NCI-H2196 treated with DMSO at 0.1 percent for 48 hours (cell line): ENCODE data around the gene ISG20L2.

Experiments
- DNase-seq: peaks from one replicate; lab custom pipeline; 2025; ENCODE audit not compliant: unreplicated experiment; lab: John Stamatoyannopoulos, UW

Gene ISG20L2

DNA sequence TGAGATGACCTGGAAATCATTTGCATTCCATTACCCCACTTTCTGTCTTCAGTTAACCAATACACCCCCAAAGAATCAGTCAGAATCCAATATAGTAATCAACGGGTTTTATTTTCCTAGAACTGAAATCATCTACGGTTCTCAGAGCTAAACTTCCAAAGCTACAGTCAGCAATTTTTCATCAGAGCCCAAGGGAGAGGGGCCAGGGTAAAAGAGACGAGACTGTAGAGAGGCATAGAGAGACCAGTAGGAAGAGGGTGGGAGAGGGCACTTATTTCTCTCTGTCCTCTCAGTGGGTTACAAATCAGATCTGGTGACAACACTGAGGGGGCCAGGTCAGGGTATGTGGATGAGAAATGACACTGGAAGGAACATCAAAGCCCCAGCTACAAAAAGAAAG lies 13.5 kb upstream of the ISG20L2 start:
- DNase-seq, result no peak

DNA sequence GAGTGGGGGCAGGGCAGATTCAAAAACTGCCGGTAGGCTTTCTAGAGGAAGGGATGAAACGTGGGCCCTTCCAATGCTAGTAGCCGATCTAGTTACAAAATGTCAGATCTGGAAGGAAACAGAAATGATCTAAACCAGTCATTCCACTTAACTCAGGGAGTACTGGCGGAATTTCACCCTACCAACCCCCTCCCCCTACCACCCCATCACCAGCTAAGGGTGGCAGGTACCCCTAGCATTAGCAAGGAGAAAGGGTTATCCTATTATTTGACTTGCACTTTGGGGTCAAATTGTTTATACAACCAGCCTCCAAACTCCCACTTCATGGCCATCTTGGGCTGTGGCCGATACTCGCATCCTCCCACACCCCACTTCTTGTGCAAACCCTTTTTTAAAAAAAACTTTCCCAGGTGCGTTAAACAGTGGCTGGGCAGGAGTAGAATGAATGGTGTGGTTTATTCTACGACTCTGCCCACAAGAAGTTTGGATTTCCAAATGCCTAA lies 13.0 kb upstream of the ISG20L2 start:
- no peak for DNase-seq

DNA sequence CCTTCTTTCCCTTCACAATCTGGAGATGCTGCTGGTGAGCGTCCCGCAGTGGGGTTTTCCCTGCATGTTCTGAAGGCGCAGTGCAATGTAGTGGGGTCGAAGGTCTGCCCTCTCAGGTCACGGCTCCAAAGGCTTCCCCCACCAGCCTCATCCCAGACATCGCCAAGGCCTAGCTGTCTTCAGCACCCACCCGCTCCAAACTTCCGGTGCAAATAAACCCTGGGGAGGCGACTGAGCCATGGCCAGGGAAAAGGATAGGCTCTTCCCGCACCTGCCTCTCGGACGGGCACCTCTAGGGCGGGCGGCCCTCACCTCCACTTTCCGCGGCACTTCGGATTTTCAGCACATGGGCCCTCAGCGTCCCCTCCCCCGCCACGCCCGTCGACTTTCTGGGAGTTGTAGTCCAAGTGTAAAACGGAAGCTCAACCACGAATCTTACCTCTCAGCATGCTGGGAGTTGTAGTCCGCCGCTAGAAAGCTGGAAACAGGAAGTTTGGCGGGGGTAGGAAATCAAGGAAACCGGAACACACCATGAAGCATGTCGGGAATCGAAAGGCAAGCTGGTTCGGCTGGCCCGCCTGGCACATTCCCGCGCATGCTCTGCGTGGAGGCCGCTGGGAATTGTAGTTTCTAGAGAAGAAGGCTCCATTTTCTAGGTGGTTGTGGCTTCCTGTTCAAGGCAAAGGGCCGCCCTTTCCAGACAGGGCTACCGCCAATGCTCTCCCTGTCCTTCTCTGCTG lies 12.3 kb upstream of the ISG20L2 start, which contains the start of gene MRPL24:
Gene MRPL24, minus strand, starts transcription at position 348 of the 740 bp plus-strand sequence. CDS start 2,384 bp downstream, outside the sequence.
- DNase-seq, result peak; percentile 100

DNA sequence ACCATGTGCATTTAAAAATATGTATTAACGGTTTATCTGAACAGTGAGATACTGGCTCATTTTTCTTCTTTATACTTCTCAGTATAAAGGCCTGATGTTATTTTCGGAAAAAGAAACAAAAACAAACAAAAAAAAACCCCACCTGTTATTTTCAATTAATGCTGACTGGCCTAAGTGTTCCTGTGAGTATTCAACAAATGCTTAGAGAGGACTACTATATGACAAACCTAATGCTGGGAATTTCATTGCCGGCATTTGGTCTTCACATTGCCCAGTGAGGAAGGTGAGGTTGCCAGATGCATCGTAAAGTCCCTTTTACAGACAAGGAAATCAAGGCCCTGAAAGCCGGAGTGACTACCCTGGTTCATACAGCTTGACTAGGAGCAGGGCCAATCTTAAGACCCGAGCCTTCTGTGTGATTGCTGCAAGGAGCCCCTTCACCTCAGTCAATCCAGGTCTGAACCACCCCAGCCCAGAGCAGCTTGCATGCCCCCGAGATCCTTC lies 11.7 kb upstream of the ISG20L2 start:
- no peak for DNase-seq

DNA sequence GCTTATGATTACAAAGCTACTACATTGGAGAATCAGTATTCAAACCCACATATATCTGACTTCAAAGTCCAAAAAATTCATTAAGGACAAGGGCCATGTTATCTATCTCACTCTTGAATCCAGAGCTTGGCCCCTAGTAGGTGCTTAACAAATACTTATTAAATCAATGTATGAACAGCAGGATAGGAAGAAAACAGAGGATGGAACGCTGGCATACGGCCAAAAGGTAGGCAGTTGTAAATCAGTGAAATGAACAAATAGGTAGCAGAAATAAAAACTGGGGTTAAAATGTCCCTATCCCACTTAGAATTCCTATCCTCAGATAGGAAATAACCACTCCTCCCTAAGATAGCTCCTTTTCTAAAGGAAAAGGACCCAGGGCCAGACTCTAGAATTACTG lies 10.3 kb upstream of the ISG20L2 start:
- DNase-seq, result no peak

DNA sequence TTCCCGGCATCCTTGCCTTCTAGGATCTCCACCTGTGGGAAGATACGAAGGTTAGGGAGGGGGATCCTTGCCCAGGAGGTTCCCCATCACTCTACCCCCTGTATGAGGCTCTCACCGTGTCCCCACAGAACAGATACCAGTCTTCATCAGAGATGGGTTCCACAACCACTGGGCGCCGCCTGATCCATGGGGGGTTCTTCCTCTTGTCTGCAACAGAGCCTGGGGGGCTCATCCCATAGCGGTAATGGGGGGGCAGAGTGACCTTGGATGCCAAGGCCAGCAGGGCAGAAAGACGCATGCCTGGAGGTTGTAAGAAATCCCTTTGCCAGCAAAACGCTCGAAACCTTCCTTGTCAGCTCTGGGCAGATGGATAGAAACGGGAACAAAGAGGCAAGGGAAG lies 9.8 kb upstream of the ISG20L2 start:
- no peak for DNase-seq

DNA sequence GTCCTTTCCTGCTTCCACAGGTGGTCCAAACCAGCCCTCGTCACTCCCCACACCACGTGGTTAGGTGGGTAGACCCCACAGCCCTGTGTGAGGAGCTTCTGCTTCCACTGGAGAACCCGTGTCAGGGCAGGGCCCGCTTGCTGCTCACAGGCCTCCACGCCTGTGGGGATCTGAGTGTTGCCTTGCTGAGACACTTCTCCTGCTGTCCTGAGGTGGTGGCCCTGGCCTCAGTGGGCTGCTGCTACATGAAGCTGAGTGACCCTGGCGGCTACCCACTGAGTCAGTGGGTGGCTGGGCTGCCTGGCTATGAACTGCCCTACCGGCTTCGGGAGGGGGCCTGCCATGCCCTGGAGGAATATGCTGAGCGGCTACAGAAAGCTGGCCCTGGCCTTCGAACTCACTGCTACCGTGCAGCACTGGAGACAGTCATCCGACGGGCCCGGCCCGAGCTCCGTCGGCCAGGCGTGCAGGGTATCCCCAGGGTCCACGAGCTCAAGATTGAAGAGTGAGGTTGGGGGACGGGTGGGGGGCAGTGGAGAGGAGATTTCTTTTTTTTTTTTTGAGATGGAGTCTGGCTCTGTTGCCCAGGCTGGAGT lies 5.5 kb upstream of the ISG20L2 start:
- DNase-seq, result no peak

DNA sequence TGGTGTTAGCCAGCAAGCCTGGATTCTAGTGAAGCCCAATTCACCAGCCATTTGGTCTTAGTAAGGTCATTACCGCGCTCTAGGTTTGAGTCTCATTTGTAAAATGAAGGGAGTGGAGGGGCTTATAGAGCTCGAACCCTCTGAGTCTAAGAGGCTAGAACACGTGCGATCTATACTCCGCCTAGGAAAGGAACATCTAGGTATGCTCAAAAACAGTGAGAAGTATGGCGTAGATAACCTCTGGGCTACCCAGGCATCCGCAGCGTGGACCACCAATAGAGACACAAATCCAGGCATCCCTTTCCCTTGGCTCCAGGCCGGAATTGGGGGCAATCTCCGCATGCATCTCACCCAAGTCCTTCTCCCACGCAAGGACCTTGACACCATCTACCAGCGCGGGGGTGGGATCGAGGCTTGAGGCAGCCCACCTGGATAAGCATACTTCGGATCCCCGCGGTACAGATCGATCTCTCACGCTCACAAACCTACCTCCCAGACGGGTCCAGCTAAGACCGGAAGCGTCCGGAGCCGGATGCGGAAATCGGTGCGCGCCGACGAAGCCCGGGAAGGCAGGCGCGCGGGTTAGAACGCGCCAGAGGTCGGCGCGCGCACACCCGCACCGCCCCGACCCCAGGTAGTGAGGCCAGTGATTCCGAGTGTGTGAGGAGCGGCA lies 504 bp downstream of the ISG20L2 start, which contains the start of gene METTL25B:
Gene METTL25B, plus strand, starts transcription at position 544 of the 673 bp plus-strand sequence. CDS start 636 bp downstream, outside the sequence.
- peak; percentile 77 for DNase-seq

DNA sequence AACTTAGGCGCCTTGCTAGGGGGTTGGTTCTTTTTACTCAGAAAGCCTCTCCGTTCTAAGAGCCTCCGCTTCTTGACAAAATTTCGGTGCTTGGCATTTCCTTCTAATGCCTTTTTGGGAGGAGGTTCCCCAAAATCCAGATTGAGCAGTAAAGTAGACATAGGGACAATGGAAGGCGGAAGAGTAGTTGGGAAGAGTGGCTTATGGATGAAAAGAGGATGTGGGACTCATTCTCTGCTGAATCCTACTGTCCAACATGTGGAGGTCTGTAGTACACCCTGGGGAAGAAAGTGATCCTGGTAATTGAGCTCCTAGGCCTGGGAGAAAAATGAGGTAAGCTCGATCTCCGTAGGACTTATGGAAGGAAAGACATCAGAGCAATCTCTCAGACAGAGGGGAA lies 1.1 kb downstream of the ISG20L2 start:
- no peak for DNase-seq

DNA sequence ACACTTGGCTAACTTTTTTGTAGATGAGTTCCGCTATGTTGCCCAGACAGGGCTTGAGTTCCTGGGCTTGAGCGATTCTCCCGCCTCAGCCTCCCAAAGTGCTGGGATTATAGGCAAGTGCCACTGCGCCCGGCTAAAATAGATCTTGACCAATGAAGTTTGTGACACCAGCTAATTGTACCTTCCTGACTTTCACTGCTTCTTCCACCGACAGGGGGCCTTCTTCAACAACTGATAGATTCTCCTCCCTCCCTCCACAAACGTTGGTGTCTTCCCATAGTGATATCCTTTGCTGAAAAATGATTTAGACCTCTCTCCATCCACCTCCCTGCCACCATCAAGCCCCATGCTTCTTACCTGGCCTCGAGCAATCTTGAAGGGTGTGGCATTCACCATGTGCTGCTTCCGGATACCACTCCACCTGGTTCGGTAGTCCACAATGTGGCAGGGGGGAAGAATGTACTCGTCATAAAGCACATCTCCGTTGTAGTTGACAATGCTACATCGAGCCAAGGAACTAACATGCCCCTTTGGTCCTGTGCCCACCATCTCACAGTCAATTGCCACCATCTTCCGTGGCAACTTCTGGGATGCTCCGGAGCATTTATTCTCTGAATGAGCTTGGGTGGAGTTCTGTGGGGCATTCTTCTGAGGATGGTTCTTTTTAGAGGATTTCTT lies 1.9 kb downstream of the ISG20L2 start:
- DNase-seq, result peak; percentile 45

DNA sequence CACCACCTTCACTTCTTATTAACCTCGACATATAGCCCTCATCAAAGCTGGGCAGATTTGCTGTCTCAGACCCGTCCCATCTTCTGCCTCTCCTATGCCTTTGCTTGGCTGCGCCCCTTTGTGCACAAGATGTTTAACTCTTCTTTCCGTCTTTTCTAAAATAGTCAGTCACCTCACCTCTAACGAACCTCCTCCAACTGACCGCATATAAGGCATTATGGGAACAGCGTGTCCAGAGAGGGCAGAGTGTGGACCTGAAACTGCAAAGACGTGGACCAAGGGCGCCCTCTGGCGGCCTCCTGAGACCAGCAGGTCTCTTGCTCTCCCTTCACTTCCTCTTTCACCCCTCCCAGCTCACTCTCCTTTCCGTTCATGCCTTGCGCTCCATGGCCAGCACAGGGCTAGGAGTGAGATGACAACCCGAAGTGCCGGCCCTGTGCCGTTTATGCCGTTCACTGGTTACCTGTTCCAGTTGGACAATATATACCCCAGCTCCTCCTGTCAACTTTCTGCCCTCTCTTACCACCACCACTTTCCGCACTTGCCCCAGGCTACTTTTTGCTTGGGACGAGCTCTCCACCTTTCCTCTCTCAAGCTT lies 2.8 kb downstream of the ISG20L2 start:
- peak; percentile 92 for DNase-seq

DNA sequence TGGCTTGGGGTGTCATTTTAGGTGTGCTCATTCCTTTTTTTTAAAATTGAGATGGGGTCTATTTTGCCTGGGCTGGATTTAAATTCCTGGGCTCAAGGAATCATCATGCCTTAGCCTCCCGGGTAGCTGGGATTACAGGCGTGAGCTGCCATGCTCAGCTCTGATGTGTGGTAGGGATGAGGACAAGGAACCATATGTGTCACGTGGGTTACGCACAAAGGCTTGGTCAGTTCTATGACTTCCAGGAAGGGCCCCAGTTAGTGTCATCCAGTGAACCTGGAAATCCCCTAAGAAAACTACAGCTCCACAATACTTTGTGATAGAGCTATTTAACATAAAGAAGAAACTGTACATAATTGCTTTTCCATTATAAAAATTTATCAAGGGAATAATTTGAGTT lies 7.0 kb downstream of the ISG20L2 start:
- DNase-seq, result no peak

DNA sequence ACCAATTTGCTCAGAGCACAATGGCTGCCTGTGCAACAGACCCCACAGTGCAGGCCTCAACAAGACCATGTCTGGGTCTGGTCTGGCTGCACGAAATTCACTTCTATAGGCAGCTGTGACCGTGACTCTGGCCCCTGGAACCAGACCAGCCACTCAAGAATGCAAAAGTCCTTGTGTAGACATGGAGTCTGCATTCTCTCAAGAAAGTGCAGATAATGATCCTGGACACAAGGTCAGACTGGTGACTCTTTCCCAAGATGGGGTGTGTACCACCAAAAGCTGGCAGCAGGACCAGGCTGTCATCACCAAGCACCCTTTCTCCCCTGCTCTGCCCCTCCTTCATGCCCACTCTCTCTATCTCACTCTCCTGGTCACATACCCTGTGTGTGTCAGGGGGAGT lies 7.4 kb downstream of the ISG20L2 start:
- DNase-seq, result no peak

DNA sequence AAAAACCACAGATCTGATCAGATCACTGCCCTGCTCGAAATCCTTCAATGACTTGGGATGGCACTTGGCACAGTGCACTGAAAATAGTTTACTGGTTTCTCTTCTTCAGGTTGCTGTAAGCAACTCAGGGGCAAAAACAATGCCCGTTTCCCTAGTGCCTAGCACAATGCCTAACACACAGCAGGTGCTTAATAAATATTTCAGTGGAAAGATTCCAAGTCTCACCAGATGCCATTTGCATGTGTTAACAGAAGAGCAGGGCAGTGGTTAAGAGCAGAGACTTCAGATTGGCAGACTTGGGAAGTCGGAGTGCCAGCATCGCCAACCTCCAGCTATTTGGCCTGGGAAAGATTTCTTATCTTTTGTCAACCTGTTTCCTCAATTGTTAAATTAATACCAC lies 11.2 kb downstream of the ISG20L2 start:
- DNase-seq, result no peak

DNA sequence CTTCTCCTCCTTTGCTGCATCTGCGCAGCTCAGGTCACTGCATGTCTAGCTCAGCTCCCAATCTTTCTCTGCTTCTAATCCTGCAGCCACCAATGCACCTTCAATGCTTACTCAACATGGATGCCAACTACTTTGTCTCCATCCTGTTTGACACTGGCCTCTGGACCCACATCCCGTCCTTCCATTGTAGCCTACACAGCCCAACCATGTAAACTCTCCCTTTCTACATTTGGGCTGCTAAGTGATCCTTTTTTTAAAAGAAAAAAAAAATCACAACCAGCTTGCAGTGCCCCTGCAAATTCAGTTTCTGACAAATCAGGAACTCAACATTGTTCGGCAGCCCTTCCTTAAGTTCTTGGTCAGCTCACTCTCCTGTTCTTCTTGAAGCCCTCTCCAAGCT lies 13.7 kb downstream of the ISG20L2 start:
- DNase-seq, result no peak

DNA sequence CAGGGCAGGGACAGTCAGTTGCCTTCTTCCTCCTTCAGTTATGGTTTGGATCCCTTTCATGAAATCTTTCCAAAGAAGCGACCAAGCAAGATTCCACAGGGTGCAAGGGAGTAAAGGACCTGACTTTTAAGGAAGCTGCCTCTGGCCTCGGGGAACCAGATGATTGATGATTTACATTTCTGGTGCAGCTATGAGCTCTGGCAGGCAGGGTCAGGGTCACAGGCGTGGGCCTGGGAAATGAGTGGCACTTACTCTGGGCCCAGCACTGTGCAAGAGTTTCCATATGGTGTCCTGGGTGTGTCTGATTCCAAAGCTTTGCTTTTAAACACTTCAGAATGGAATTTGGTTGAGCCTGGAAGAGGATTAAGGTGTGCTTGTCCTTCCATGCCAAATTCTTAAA lies 15.9 kb downstream of the ISG20L2 start:
- no peak for DNase-seq

DNA sequence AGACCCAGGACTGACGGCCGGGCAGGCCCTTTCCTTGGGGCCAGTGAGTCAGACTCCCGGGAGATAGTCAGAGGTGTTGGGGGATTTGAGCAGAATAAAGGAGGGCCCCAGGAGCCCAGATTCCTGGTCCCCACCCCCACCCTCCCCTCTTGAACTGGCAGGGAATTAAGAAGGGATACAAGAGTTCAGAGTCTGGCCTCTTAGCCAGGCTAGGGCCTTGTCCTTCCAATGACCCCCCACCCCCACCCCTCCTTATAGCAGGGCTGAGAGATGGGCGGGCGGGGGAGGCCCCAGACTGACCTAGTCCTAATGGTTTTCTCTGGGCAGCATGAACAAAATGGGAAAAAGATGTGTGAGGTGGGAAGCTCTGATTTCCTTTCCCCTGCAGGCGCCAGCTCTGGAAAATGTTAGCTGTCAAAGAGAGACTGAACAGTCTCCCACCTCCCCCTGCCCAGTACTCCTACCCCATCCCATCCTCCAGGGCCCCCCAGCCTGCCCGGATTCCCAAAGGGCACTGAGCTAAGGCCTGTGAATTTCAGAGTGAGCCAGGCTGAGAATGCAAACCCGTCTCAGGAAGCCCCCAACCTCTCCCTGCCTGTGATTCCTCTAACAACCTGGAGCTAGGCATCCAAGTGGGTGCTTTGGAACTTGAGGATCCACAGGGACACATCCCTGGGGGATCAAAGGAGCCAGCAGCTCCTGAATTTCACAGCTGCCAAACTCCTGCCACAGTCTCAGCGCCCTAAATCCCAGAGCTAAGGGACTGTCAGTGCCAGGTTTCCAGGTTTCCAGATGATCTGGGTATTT lies 17.4 kb downstream of the ISG20L2 start:
- no peak for DNase-seq

DNA sequence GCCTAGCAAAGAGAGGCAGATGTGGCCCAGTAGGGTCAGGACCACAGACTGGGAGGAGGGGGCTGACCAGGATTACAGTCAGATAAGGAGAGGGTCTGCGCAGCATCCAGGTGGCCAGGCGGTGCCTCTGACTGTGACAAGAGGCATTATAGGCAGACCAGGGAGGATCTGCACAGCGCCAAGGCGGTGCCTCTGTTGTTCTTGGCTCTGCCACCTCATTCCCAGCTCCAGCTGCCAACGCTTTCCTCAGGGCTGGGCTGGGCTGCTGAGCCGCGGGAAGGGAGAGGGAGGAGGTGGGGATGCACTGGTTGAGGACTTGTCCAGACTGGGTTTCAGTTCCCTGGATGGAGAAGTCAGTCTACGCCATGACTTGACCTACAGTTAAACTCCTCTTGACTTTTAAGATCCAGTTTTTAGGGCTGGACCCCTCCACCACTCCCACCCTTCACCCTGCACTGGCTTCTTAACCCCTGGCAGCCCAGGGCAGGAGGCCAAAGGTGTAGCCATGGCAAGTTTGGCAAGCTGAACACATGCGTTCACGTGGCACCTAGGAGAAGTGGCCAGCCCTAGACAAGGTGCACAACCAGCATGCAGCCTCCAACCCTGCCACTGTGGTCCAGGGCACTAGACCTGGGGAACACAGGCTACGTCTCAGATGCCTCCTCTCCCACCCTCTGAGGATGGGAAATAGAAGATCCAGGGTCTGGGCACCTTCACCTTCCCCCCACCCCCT lies 18.6 kb downstream of the ISG20L2 start:
- DNase-seq, result peak; percentile 86

DNA sequence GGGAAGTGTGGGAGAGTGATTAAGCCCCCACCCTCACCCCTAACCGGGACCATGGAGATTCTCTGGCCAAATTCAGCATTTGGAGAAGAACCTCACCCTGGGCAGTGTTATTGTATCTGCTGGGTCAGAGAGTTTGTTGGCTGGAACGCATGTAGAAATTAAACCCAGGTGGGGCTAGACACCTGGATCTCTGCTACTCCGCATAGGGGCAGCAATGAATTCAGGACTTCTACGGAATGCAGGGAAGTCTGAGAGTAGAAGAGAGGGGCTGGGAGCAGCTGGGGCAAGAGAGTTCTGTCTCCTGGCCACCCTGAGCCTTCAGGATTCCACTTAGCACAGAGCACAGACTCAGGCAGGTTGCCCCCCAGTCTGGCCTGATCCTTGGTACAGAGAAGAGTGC lies 19.5 kb downstream of the ISG20L2 start:
- no peak for DNase-seq
